Endothelial cell of umbilical vein (primary cell): ENCODE measurements around the gene ATP2A2. TPM values are rescaled to one million over a fixed set of nuclear protein-coding genes. Genes with fewer than 3 reads are reported as not detected.

Source experiments
- BruUV-seq: library from RNA; stranded (reverse); fragments of 400-500 nt; replicated peaks from 2 replicates; lab custom pipeline; 2021; lab: Mats Ljungman, UMichigan
- CTCF ChIA-PET: fragments of 300-600, 350-600 bp; sonication (Branson Sonifier 250); formaldehyde crosslinking; loops from one replicate; lab custom pipeline; 2021; ENCODE audit warnings: antibody characterized with exemption, inconsistent platforms; lab: Charles Lee
- POLR2A ChIA-PET: fragments of 300-600, 350-600 bp; sonication (Branson Sonifier 250); formaldehyde crosslinking; loops from one replicate; lab custom pipeline; 2021; ENCODE audit warnings: antibody characterized with exemption, inconsistent platforms; lab: Charles Lee
- DNase-seq: peaks from one replicate; pipeline ENCODE4 v3.0.0-alpha.2; 2011; ENCODE audit warnings: low read depth, low spot score
- FAIRE-seq: peaks from 2 replicates; lab custom pipeline; 2011; peaks lifted over from hg19 to GRCh38; lab: Jason Lieb, UNC
- H2AFZ ChIP-seq: 2 replicates; pipeline ENCODE4 v1.6.0; 2012; ENCODE audit warnings: low read depth, low read length, control low read depth, inconsistent platforms
- H3K27ac ChIP-seq: 2 replicates; pipeline ENCODE4 v1.5.1; 2011; ENCODE audit warnings: low read depth, mild to moderate bottlenecking, control low read depth, low read length, moderate library complexity; ENCODE audit not compliant: insufficient read depth
- H3K27me3 ChIP-seq, 2 experiments: 2 replicates each; pipeline versions ENCODE4 v1.6.0 to v1.6.1; 2011; ENCODE audit warnings: low read length in 2 of 2, mixed read lengths in 1 of 2; ENCODE audit not compliant: control insufficient read depth in 2 of 2, insufficient read depth in 2 of 2
- H3K36me3 ChIP-seq, 2 experiments: 2 replicates in 1 of 2; 3 replicates in 1 of 2; pipeline ENCODE4 v1.5.1; 2011; ENCODE audit warnings: low read length in 2 of 2, mild to moderate bottlenecking in 1 of 2, moderate library complexity in 1 of 2; ENCODE audit not compliant: control insufficient read depth in 2 of 2, insufficient read depth in 2 of 2; ENCODE audit errors: extremely low read depth in 1 of 2
- H3K4me1 ChIP-seq: 3 replicates; pipeline ENCODE4 v1.5.1; 2011; ENCODE audit warnings: mild to moderate bottlenecking, low read length; ENCODE audit not compliant: control insufficient read depth, insufficient read depth; ENCODE audit errors: extremely low read depth
- H3K4me2 ChIP-seq: 2 replicates; pipeline ENCODE4 v1.6.1; 2011; ENCODE audit warnings: low read length, control low read depth, mixed read lengths; ENCODE audit not compliant: insufficient read depth
- H3K4me3 ChIP-seq, 3 experiments: fragments of 200-600 bp in 1 of 3; sonication (generic), shearing (Covaris generic) in 1 of 3; replicated peaks in 1 of 3; 2 replicates each; pipeline ENCODE4 v1.5.1; 2011 to 2016; ENCODE audit warnings: control low read depth in 3 of 3, low read length in 3 of 3, mild to moderate bottlenecking in 2 of 3, inconsistent platforms in 1 of 3, low read depth in 1 of 3, moderate library complexity in 1 of 3; ENCODE audit not compliant: insufficient read depth in 1 of 3
- H3K79me2 ChIP-seq: 2 replicates; pipeline ENCODE4 v1.6.0; 2012; ENCODE audit warnings: low read length, inconsistent platforms; ENCODE audit not compliant: control insufficient read depth, insufficient read depth
- H3K9ac ChIP-seq: replicated peaks from 2 replicates; pipeline ENCODE3; 2011; ENCODE audit warnings: low read length, control low read depth; ENCODE audit not compliant: insufficient read depth; ENCODE audit errors: extremely low read depth
- H3K9me1 ChIP-seq: replicated peaks from 3 replicates; pipeline ENCODE4 v1.6.0; 2011; ENCODE audit warnings: mild to moderate bottlenecking, low read length; ENCODE audit not compliant: control insufficient read depth, insufficient read depth; ENCODE audit errors: extremely low read depth
- H3K9me3 ChIP-seq: replicated peaks from 2 replicates; pipeline ENCODE4 v1.5.1; 2012; ENCODE audit warnings: low read length, inconsistent platforms; ENCODE audit not compliant: control insufficient read depth, insufficient read depth
- H4K20me1 ChIP-seq: replicated peaks from 2 replicates; pipeline ENCODE3; 2011; ENCODE audit warnings: mild to moderate bottlenecking, low read length; ENCODE audit not compliant: control insufficient read depth, insufficient read depth; ENCODE audit errors: extremely low read depth
- EZH2 ChIP-seq: IDR thresholded peaks from 2 replicates; pipeline ENCODE4 v1.6.1; 2012; ENCODE audit warnings: borderline replicate concordance, low read depth, mild to moderate bottlenecking, moderate library complexity, low read length, inconsistent platforms; ENCODE audit not compliant: severe bottlenecking
- FOS ChIP-seq: IDR thresholded peaks from 2 replicates; pipeline ENCODE4 v1.6.1; 2011; ENCODE audit warnings: mild to moderate bottlenecking, low read length, moderate library complexity, borderline replicate concordance; ENCODE audit not compliant: insufficient read depth
- GATA2 ChIP-seq: IDR thresholded peaks from 2 replicates; pipeline ENCODE4 v1.7.0; 2011; ENCODE audit warnings: low read depth, mild to moderate bottlenecking, moderate library complexity, mixed read lengths, low read length; ENCODE audit not compliant: insufficient read length, insufficient read depth
- JUN ChIP-seq: IDR thresholded peaks from 2 replicates; pipeline ENCODE4 v1.6.1; 2011; ENCODE audit warnings: borderline replicate concordance, low read depth; ENCODE audit not compliant: insufficient read length, insufficient read depth
- MYC ChIP-seq: IDR thresholded peaks from one replicate; pipeline ENCODE4 v1.6.1; 2011; ENCODE audit warnings: mild to moderate bottlenecking, low read depth, low read length
- POLR2A ChIP-seq: IDR thresholded peaks from 2 replicates; pipeline ENCODE4 v1.6.1; 2012; ENCODE audit warnings: low read depth, mild to moderate bottlenecking, control low read depth, low read length
- POLR2AphosphoS5 ChIP-seq: IDR thresholded peaks from 2 replicates; pipeline ENCODE4 v1.6.1; 2012; ENCODE audit warnings: low read depth, mild to moderate bottlenecking, control low read depth, low read length, moderate library complexity; ENCODE audit not compliant: insufficient read depth
- dilution Hi-C: fragments of 300-500 bp; cut with MboI; formaldehyde crosslinking; loops from one replicate; pipeline ENCODE4 v1.15.0; 2019; ENCODE audit warnings: low sequenced_read_pairs; ENCODE audit not compliant: extremely low pct_ligation_motif_present
- intact Hi-C: fragments of 100-400 bp; cut with micrococcal nuclease; formaldehyde crosslinking; loops from one replicate; pipeline ENCODE4 v1.10.0; 2022
- polyA plus RNA-seq, 4 experiments: library from polyadenylated mRNA; depleted of rRNA in 3 of 4; stranded (reverse) in 3 of 4; unstranded in 1 of 4; fragments of >200 nt; gene quantifications; 2 replicates each; pipeline versions ENCODE4 v1.2.1 to v1.2.3, GENCODE V29; 2011 to 2012; ENCODE audit warnings: missing spikeins in 1 of 4
- total RNA-seq: library from RNA; stranded (reverse); gene quantifications from 2 replicates; pipeline ENCODE4 v1.2.3, GENCODE V29; 2021
- TF ChIP-seq, protein P1 (sequence below), 2 donors: IDR thresholded peaks; 1 replicate in 1 of 2; 2 replicates in 1 of 2; pipeline ENCODE4 v1.5.1; 2011; ENCODE audit warnings: low read length in 2 of 2, mild to moderate bottlenecking in 2 of 2, moderate library complexity in 2 of 2, control low read depth in 1 of 2, inconsistent platforms in 1 of 2, low read depth in 1 of 2; ENCODE audit not compliant: insufficient read depth in 1 of 2; ENCODE audit errors: extremely low read depth in 1 of 2
- TF ChIP-seq, protein P2 (sequence below): IDR thresholded peaks from 2 replicates; pipeline ENCODE4 v1.6.1; 2011; ENCODE audit not compliant: insufficient read depth, insufficient read length

Gene ATP2A2
- total and polyA plus RNA-seq, 2 donors (not counting 3 experiments of a cell fraction or from before 2014, with no cell fraction given) = 102 to 239 TPM

DNA sequence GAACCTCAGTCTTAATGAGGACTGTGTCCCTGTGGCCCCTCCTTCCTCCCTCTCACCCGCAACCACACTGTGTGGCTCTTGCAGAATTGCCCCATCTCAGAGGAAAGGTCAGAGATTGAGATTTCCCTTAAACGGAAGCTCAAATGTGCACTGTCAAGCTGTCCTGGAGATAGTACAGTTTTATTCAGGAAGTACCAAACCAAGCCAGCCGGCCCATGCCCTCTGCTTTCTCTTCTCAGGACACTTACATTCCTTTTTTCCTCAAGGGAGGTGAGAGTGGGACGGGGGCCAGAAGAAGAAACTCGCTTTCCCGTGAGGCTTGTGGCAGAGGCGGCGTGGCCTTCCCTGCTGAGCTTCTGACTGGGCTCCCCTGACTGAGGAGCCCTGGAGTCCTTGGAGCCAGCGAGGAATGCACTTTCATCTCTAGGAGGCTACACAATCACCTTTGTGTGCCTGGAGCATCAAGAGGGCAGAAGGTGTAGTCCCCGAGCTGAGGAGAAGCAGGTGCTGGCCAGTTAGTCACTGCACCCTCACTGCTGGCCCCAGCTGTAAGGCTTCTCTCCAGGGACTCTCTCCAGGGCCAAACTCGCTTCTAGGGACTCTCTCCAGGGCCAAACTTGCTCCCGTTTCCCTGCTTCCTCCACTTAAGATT is 24.1 kb upstream of the ATP2A2 start:
- H3K36me3 ChIP-seq = no peaks in the 10 kb centered on the region
- H3K27me3 ChIP-seq = no peaks in the 10 kb centered on the region
- no peak overlapping the region for H3K9ac ChIP-seq
- H4K20me1 ChIP-seq = no peaks in the 10 kb centered on the region
- BruUV-seq = no TSS peak
- dilution Hi-C loops = no loop called here
- H3K4me2 ChIP-seq = no peak overlapping the region
- H3K79me2 ChIP-seq = no peaks in the 10 kb centered on the region
- intact Hi-C loops = no loop called here
- no peak overlapping the region for H3K27ac ChIP-seq
- CTCF ChIA-PET = interaction anchor here (0.8 kb wide), 1 partner anchor 8 kb away, joined by 4 read pairs; no protein-coding TSS in a partner anchor
- DNase-seq (no peak), FAIRE-seq (no peak)
- H3K9me1 ChIP-seq = no peaks in the 10 kb centered on the region
- no peaks in the 10 kb centered on the region for H3K9me3 ChIP-seq
- no peak overlapping the region for H2AFZ ChIP-seq
- H3K4me1 ChIP-seq = no peaks in the 10 kb centered on the region
- TF ChIP-seq, protein P1, sequence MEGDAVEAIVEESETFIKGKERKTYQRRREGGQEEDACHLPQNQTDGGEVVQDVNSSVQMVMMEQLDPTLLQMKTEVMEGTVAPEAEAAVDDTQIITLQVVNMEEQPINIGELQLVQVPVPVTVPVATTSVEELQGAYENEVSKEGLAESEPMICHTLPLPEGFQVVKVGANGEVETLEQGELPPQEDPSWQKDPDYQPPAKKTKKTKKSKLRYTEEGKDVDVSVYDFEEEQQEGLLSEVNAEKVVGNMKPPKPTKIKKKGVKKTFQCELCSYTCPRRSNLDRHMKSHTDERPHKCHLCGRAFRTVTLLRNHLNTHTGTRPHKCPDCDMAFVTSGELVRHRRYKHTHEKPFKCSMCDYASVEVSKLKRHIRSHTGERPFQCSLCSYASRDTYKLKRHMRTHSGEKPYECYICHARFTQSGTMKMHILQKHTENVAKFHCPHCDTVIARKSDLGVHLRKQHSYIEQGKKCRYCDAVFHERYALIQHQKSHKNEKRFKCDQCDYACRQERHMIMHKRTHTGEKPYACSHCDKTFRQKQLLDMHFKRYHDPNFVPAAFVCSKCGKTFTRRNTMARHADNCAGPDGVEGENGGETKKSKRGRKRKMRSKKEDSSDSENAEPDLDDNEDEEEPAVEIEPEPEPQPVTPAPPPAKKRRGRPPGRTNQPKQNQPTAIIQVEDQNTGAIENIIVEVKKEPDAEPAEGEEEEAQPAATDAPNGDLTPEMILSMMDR (IDR thresholded peaks at IDR 0.05; ENCODE audit: extremely low read depth in 1 of 2, insufficient read depth in 1 of 2, low read depth in 1 of 2, low read length in 2 of 2) = no peak
- TF ChIP-seq GATA2 = no peak
- H3K4me3 ChIP-seq = no peak overlapping the region
- POLR2A ChIA-PET = interaction anchor here (1.0 kb wide), 1 partner anchor 23 kb away, joined by 4 read pairs; no protein-coding TSS in a partner anchor

DNA sequence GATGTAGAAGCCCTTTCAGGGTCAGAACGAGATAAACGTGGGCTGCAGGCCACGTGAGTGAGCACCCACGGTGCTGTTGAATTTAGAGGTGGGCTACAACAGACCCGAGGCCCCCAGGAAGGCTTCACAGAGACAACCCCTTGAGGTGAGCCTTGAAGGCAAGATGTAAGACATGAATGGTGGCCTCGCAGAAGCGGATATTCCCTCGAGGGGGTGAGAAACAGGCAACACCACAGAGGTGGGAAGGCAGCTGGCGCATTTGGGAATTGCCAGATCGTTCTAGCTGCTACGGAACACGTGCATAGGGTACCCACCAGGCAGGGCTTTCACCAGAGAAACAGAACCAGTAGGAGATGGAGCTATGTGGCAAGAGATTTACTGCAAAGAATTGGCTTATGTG is 22.6 kb upstream of the ATP2A2 start:
- DNase-seq (no peak), FAIRE-seq (no peak)
- no peak overlapping the region for H2AFZ ChIP-seq
- dilution Hi-C loops (no loop called here), intact Hi-C loops (no loop called here)
- CTCF ChIA-PET = no interaction called here
- H3K27ac ChIP-seq = no peak overlapping the region
- H3K9ac ChIP-seq = no peak overlapping the region
- no peak overlapping the region for H3K4me3 ChIP-seq
- no peaks in the 10 kb centered on the region for H3K9me3 ChIP-seq
- no peak overlapping the region for H3K4me2 ChIP-seq
- TF ChIP-seq, protein P2, sequence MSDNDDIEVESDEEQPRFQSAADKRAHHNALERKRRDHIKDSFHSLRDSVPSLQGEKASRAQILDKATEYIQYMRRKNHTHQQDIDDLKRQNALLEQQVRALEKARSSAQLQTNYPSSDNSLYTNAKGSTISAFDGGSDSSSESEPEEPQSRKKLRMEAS = no peak
- TF ChIP-seq EZH2 = no peak
- no peak for TF ChIP-seq JUN
- TF ChIP-seq FOS = no peak
- TF ChIP-seq GATA2 = no peak
- TF ChIP-seq, protein P1 (IDR thresholded peaks at IDR 0.05; ENCODE audit: extremely low read depth in 1 of 2, insufficient read depth in 1 of 2, low read depth in 1 of 2, low read length in 2 of 2) = no peak
- no peak for TF ChIP-seq MYC
- no peak for TF ChIP-seq POLR2A
- TF ChIP-seq POLR2AphosphoS5 = no peak
- no TSS peak for BruUV-seq
- POLR2A ChIA-PET = no interaction called here
- no peaks in the 10 kb centered on the region for H3K27me3 ChIP-seq
- no peaks in the 10 kb centered on the region for H3K9me1 ChIP-seq
- no peaks in the 10 kb centered on the region for H3K36me3 ChIP-seq
- no peaks in the 10 kb centered on the region for H3K79me2 ChIP-seq
- no peaks in the 10 kb centered on the region for H3K4me1 ChIP-seq
- H4K20me1 ChIP-seq = no peaks in the 10 kb centered on the region
